HG03442 (cell line): ENCODE measurements around the gene NMNAT1.
A peak's percentile ranks its signal among the peaks of the same experiment; 100 is the strongest.
"Not testable (repeated sequence)": the region's sequence is repeated elsewhere in the genome, so short reads cannot be mapped to it uniquely, and the experiment has no call there.

Experiments
- ATAC-seq: cut with Tn5 transposase; IDR thresholded peaks from one replicate; pipeline ENCODE4 v1.9.1; 2021; ENCODE audit warnings: mild to moderate bottlenecking, moderate library complexity; ENCODE audit not compliant: unreplicated experiment

NMNAT1 gene

DNA sequence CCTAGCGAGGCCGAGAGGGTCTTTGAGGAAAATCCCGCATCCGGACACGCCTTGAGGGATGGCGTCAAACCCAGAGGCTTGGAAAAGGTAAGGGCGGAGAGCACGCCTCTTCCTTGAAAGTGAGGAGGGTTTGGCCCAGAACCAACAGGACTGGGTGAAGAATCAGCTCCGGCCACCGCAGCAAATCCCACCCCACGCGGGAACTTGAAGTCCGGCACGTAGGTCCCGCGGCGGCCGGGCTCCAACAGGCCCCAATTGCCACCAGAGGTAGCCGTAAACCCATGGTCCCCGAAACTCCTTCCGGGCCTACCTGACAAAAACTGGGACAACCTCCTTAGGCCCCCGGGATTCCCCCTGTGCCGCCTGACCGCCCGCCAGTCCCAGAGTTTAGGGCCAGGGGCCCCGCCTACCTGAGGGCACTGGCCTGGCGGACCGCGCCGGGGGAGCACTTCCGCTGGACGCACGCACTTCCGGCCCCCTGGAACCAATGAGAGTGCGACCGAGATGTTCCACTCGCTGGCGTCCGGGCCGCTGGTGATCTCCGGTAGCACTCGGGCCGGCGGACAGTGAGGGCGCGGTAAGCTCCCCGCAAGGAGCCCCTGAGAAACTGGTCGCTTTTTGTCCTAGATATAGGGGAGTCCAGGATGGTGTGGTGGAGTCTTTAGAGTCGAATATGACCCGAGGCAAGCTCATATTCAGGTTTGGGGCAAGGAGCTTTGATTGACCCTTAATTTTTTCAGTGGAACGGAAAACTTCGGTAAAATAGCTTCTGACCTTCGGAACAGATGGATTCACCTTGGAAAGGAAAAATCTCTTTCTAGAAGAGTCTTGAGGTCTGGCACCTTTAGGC lies at the start of gene NMNAT1, which contains the start of gene LZIC:
Gene NMNAT1, plus strand, starts transcription at position 537 of the 850 bp plus-strand sequence. CDS start 28,599 bp downstream, outside the sequence.
Gene LZIC, minus strand, starts transcription at position 453 of the 850 bp plus-strand sequence. CDS start 6,772 bp downstream, outside the sequence.
- ATAC-seq: peak; percentile 93

DNA sequence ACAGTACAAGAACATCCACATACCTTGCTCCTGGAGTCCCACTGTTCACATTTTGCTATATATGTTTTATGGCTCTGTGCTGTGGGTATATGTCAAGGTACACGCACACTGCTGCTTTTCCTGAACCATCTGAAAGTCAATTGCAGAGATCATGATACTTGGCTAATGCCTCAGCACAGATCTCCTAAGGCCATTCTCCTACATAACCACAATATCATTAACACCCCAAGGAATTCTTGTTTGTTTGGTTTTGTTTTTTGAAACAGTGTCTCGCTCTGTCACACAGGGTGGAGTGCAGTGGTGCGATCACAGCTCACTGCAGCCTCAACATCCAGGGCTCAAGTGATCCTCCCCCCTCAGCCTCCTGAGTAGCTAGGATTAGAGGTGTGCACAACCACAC lies 49.2 kb upstream of the NMNAT1 start:
- ATAC-seq: no peak

DNA sequence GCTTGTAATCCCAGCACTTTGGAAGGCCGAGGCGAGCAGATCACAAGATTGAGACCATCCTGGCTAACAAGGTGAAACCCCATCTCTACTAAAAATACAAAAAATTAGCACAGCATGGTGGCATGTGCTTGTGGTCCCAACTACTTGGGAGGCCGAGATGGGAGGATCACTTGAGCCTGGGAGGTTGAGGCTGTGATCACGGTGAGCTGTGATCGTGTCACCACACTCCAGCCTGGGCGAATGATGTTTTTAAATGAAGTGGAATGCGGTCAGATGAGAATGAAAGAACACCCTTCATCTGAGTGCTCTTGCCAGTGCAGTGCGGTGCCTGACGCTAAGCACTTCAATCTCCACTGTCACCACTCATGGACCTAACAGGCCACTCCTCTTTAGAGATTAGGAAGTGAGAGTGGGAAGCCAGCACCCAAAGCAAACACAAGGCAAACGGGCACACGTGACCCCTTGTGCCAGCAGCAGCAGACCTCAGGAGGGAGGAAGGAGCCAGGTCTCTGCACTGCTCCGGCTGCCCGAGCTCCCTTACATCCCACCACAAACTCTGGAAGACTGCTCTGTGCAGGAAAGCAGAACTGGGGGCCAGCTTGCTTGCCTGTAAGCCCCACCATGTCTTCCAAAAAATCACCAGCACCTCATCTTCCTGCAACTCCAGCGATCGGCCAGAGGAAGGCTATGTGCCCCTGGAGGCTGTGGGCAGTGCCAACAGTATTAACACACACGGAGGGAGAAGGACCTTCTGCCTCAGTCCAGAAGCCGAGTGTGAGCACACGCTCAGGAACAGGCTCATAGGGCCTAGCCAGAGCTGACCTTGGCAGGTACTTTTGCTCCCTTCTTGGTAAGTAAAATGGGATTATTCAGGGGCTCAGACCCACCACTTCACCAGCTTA lies 42.9 kb upstream of the NMNAT1 start:
- ATAC-seq: no peak

DNA sequence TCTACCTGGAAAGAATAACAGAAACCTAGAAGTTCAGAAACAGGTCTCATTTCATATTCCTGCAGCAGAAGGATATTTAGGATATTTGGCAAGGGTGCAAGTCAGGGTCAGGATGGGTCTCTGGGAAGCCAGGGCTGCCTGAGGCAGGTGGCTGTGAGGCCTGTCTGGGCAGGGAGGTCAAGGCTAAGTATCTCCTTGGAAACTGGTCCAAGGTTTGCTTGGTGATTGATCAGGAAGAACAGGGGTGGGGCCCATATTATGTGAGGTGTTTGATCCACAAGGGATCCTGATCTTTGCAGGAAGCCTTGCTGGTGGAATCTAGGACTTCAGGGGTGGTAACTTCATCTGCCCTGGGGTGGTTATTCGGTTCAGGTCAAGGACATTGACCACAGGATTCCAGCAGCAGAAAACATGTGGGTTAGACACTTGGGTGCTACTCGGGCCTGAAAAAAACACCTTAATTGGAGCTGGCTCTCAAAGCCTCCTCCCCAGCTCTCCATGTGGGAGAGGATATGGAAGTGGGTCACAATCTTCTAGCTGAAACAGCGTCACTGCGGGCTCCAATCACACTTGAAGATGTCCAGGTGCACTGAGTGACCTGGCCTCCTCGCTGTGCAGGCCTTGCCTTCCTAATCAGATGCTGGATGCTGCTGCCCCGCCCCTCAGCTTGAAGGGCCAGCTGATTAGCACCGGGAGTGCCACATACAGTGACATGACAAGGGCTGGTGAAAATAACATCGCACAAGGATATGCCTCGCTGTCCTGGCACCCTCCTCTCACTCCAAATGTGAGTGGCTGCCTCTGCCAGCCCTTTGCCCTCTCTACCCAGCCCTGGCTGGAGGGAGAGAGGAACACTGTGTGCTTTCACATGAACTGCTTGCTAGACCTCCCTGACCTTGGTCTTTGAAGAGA lies 41.9 kb upstream of the NMNAT1 start:
- no peak for ATAC-seq

DNA sequence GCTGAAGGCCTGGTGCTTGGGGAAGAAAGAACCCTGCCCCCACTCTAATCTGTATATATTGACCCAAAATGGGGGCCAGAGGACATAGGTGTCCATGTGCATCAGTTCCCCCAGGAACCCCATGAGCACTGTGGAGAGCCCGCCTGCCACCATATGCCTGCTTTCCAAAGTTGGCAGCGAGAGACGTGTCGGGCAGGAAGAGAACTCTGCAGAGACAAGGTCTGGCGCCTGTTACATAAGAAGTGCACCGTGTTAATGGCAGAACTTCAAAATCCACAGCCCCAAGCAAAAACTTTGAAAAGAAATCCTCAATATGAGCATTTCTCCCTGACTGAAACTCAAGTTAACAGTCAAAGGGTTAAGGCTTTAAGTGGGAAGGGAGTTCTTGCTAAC lies 41.2 kb upstream of the NMNAT1 start:
- no peak for ATAC-seq

DNA sequence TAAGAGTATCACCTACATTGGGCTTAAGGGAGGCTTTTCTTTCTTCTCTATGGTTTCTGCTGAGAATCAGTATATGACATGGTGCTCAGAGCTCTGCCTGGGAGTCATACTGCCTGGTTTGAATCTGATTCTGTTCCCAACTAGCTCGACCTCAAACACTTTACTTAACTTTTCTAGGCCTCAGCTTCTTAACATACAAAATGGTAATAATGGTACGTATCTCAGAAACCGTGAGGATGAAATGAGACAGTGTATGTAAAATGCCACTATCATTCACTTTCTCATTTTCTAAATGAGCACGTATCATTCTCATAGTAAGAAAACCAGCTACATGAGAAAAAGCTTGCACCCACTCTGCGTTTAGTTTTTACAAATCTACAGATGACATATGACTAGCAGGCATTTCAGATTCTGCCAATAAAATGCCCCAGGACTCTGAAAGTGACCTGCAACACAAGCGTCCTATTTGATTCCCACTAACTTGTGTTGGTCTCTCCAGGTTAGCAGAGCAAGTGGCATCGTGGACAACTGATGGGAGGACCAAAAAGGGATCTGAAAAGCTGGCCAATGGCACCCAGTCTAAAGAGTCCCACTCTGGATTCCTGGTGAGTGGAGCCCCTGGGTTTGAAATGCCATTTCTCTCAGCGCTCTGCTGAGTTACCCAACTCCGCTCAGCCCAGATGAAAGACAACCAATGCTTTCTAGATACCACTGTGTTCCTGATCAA lies 39.3 kb upstream of the NMNAT1 start:
- no peak for ATAC-seq

DNA sequence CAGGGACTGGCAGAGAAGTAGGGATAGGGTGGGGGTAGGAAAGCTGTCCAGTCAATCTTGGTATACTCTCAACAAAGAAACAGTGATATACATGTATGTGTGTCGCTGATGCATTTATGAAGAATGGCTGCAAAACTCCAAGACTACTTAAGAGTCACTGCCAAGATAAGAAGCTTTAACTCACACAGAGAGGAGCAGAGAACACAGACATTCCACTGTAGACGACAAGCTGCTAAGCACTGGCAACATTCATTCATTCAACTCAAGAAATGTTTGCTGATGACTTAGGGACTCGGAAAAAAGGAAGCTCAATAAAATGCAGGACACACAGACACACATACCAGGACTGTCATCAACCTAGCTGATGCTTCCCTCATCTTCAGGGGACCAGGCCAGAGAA lies 38.7 kb upstream of the NMNAT1 start:
- ATAC-seq: no peak

DNA sequence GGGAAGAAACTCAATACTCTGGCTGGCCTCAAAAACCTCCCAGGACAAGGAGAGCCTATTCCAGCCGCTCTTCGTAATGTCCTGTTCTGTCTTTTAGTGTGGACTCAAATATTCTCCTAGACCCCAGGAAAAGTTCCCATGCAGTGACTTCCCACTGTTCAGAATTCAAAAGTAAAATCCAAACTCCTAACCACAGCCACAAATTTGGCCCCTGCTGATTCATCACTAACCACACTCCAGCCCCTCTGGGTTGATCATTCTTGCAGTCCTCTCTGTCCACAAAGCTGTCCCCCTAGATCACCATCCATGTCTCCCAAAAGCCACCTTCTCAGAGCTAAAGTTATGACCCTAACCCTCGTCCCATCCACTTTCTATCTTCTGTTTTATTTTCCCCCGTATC lies 38.3 kb upstream of the NMNAT1 start:
- no peak for ATAC-seq

DNA sequence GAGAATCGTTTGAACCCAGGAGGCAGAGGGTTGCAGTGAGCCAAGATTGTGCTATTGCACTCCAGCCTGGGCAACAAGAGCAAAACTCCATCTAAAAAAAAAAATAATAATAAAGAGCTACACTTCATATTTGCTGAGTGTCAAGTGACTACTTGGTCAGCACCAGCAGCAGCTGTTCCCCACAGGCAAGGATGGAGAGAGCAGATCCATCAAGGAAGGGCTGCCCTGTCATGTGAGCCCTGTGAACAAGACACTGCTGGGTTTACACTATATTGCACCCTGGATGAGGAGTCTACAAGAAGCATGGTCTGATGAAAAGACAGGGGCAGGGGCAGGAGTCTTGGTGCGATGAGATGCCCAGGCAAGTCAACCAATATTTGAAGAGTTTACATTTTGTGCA lies 36.8 kb upstream of the NMNAT1 start:
- no peak for ATAC-seq

DNA sequence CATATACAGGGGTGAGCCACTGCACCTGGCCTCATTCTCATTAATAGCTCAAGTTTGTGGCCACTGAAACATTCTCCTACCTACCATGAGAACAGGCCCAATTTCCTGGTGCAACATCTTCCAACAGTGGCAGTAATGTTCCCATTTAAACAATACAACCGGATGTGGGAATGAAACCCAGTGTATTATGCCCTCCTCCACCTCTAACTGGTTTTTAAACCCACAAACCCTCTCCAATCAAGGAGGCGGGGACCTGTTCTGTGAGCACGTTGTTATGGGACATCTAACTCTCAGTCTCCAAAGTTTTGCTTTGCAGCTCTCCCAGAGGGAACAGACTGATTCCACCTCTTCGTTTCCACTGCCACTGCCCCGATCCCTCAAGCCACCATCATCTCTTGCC lies 35.8 kb upstream of the NMNAT1 start:
- no peak for ATAC-seq

DNA sequence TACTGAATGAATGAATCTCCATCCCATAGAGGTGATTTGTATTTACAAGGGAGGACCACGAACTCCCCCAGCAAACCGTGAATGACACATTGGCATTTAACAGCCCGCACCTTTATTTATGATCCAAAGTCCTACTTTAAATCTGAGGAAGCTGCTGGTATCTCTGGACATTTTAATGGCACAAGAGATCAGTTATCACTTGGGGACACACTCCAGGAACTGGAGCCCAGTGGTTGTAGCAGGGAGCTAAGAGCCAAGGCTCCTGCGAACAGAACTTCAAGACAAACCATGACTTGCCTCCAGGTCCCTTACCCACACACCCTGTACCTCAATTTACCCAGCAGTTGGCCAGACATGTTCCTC lies 34.4 kb upstream of the NMNAT1 start:
- ATAC-seq: no peak

DNA sequence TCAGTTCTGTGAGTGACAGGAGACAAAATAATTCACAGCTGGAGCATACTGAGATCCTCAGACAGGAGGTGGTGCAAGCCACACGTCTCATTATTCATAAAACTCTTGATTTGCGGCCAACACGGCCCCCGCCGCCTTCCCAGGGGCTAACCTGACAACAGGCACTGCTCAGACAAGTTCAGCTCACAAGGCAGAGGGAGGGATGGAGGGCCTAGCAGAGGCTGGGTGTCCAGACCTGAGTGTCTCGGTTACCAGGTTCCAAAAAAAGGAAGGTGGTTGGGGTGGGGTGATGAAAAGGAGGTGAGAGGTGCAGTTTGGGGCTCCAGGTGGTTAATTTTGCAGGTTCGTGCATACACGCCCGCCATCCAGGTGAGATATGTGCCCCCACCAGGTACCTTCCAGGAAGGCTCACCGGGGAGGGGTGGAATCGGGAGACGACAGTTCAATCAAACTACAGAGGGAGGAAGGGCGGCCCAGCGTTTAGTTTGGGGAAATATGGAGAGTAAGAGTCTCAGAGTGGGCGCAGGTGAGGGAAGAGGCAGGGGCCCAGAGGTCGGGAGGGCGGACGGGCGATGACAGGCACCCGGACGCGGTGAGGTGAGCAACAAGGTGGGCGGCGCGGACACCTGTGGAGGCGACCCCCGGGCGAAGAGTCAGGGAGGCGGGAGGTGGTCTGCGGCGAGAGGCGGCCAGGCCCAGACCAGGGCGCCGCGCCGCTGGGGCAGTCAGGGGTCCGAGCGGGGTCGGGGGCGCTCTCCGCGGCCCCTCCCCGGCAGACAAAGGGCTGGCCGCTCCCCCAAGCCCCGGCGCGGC lies 33.8 kb upstream of the NMNAT1 start:
- peak; percentile 6 for ATAC-seq

DNA sequence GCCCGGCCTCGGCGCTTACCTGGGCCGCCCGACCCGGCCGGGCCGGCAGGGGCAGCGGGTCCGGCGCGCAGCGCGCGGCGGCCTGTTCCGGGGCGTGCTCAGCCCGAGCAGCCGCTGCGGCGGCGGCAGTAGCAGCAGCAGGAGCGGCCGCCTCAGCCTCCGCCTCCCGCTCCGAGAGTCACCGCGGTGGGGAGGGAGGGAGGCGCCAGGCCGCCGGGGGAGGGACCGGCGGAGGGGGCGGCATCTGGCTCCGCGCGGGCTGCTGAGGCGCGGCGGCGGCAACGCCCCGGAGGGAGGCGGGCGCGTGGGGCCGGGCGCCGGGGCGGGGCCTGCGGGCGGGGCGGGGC lies 33.2 kb upstream of the NMNAT1 start, which contains the start of gene CTNNBIP1:
Gene CTNNBIP1, minus strand, starts transcription at position 194 of the 347 bp plus-strand sequence. CDS start 38,205 bp downstream, outside the sequence.
- peak; percentile 72 for ATAC-seq

DNA sequence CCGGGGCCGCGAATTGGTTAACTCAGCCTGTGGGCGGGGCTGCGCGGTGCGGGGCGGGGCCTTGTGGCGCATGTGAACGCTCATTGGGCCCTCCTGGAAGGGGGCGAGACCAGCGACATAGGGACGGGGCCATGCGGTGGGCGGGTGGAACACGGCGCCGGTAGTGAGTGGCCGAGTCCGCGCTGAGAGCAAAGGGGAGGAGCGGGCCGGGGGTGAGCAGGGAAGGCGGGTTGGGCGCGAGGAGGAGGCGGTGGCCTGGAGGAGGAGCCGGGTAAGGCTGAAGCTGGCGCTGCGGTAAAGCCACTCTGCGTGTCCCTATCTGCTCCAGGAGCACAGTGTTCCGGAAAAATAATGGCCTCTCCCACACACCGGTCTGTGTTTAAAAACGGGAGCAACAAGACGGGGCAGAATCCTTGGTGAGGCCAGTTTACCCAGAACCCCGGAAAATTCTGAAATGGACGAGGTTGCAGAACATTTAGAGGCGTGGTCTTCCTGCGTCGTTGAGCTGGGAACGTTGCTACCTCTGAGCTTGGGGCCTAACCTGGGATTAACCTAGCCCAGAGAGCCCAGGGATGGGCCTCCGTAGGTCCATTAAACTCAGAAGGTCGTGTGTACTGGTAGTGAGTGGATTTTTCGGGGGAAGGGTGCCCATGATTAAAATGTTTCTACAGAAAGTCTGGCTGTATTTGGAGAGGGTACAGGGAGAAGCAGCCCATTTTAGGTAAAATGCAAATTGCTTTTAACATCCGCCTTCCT lies 32.7 kb upstream of the NMNAT1 start:
- peak; percentile 93 for ATAC-seq

DNA sequence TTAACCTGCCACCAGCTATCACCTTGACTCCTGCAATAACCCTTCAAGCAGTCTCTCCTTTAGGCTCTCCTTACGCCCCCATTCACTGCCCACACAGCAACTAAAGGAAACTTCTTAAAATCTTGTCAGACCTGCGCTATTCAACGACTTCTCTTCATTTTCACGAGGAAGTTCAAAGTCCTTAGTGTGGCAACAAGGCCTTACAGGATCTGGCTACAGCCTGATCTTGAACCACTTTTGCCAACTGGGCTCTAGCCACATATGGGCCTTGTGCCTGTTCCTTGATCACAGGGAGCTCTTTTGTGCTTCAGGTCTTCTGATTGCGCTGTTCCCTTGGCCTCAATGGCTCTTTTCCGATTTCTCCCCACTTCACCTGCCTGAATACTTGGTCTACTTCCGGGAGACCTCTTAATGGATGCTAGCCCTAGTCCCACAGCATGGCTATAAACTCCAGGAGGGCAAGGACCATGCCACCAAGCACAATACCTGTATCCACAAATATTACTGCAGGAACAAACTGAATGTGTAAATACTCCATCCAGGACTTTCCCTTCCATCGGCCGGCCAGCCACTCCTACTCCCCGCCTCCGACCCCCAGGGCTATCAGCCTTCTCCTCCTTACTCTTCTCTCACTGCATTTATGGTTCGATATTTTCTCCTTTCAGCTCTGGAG lies 30.9 kb upstream of the NMNAT1 start:
- no peak for ATAC-seq

DNA sequence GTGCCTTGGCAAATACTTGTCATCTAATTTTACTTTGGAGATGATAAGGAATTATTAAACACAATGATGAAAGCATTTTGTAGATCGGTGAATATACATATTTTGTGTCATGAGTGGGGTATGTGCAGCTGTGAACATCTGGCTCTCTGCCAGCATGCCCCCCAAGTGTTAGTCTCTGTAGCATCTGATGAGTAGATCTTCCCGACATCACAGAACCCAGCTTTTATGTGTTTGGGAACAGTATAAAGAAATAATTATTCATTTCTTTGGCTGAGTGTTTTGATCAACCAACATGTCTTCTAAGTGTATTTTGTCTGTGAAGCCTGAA lies 28.7 kb upstream of the NMNAT1 start:
- ATAC-seq: no peak

DNA sequence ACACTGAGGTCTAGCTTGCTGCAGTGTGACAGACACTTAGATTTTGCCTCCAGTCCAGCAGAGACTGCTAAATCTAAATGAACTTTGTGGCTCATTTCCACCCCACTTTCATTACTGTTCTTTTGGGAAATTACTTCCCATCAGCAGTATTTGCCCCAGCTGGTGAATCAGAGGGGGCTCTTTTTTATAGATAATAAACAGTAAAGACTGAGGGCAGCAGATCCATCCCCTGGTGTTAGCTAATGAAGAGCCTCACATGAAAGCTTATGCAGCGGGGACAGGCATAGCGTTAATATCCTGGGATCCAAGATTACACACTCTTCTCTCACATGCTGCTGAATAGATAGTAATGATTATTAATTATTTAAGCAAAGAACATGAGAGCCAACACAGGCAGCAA lies 26.8 kb upstream of the NMNAT1 start:
- no peak for ATAC-seq

DNA sequence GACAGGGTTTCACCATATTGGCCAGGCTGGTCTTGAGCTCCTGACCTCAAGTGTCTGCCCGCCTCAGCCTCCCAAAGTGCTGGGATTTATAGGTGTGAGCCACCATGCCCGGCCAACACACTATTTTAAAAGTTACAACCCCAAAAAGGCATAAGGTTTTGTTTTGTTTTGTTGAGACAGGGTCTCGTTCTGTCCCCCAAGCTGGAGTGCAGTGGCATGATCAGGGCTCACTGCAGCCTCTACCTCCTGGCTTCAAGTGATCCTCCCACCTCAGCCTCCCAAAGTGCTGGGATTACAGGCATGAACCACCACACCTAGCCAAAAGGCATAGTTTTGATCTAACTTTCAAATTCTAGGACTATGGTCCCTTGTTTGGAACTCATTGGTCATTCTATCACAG lies 25.8 kb upstream of the NMNAT1 start:
- ATAC-seq: not testable (repeated sequence)
